Naive thymus-derived CD4-positive, alpha-beta T cell (primary cell): ENCODE results near the gene SLC33A1. TPM values are rescaled to one million over a fixed set of nuclear protein-coding genes. Genes with fewer than 3 reads are reported as not detected.
"Not testable (repeated sequence)": the region's sequence is repeated elsewhere in the genome, so short reads cannot be mapped to it uniquely, and the experiment has no call there.

ENCODE experiments used
- ATAC-seq: fragments of 150-1000 bp; cut with Tn5 transposase; 2 replicates; pipeline ENCODE4 v1.10.0; 2021; ENCODE audit warnings: mild to moderate bottlenecking, moderate library complexity
- CTCF ChIA-PET: fragments of 350-600 bp; sonication (Branson Sonifier 250); formaldehyde crosslinking; loops from one replicate; lab custom pipeline; 2021; ENCODE audit warnings: antibody characterized with exemption; lab: Charles Lee
- POLR2A ChIA-PET: fragments of 350-600 bp; sonication (Branson Sonifier 250); formaldehyde crosslinking; loops from one replicate; lab custom pipeline; 2021; ENCODE audit warnings: antibody characterized with exemption, inconsistent platforms; lab: Charles Lee
- DNase-seq, 9 donors: peaks; one replicate each; pipeline versions ENCODE4 v3.0.0 to v3.0.0-alpha.2; 2020 to 2022; ENCODE audit warnings: mixed read lengths in 1 of 9
- H3K27ac ChIP-seq: one replicate; pipeline ENCODE4 v1.7.0; 2013; ENCODE audit warnings: mild to moderate bottlenecking, low read depth, low read length, moderate library complexity
- H3K27me3 ChIP-seq, 2 donors: one replicate each; pipeline ENCODE4 v1.7.0; 2013; ENCODE audit warnings: low read length in 2 of 2, mild to moderate bottlenecking in 2 of 2, moderate library complexity in 2 of 2; ENCODE audit not compliant: control insufficient read depth in 2 of 2, insufficient read depth in 2 of 2
- H3K36me3 ChIP-seq, 3 experiments: 1 replicate in 2 of 3; 2 replicates in 1 of 3; pipeline ENCODE4 v1.7.0; 2013; ENCODE audit warnings: low read length in 3 of 3, mild to moderate bottlenecking in 3 of 3, moderate library complexity in 1 of 3; ENCODE audit not compliant: insufficient read depth in 3 of 3, control insufficient read depth in 2 of 3
- H3K4me1 ChIP-seq, 2 donors: one replicate each; pipeline ENCODE4 v1.7.0; 2013; ENCODE audit warnings: low read length in 2 of 2, mild to moderate bottlenecking in 2 of 2, moderate library complexity in 1 of 2; ENCODE audit not compliant: control insufficient read depth in 2 of 2, insufficient read depth in 2 of 2
- H3K4me3 ChIP-seq: 2 replicates; pipeline ENCODE4 v1.7.0; 2013; ENCODE audit warnings: mild to moderate bottlenecking, low read length
- H3K9me3 ChIP-seq, 3 experiments: 1 replicate in 2 of 3; 2 replicates in 1 of 3; pipeline ENCODE4 v1.7.0; 2013; ENCODE audit warnings: low read length in 3 of 3; ENCODE audit not compliant: control insufficient read depth in 2 of 3
- H3K27ac Mint-ChIP-seq, 9 donors: one replicate each; pipeline ENCODE4 v1.8.0; 2020 to 2022; ENCODE audit warnings: mixed read lengths in 9 of 9, mild to moderate bottlenecking in 8 of 9, moderate library complexity in 5 of 9, inconsistent platforms in 2 of 9
- H3K27me3 Mint-ChIP-seq, 5 donors: one replicate each; pipeline ENCODE4 v1.8.0; 2021 to 2022; ENCODE audit warnings: mixed read lengths in 5 of 5, mild to moderate bottlenecking in 1 of 5
- H3K36me3 Mint-ChIP-seq, 5 donors: one replicate each; pipeline ENCODE4 v1.8.0; 2020 to 2022; ENCODE audit warnings: mixed read lengths in 5 of 5, mild to moderate bottlenecking in 3 of 5, inconsistent platforms in 1 of 5
- H3K4me1 Mint-ChIP-seq, 7 donors: one replicate each; pipeline ENCODE4 v1.8.0; 2020 to 2022; ENCODE audit warnings: mixed read lengths in 7 of 7, mild to moderate bottlenecking in 3 of 7, inconsistent platforms in 1 of 7
- H3K4me3 Mint-ChIP-seq, 10 donors: one replicate each; pipeline ENCODE4 v1.8.0; 2020 to 2022; ENCODE audit warnings: mild to moderate bottlenecking in 10 of 10, mixed read lengths in 10 of 10, moderate library complexity in 6 of 10, inconsistent platforms in 2 of 10
- H3K9me3 Mint-ChIP-seq, 11 donors: one replicate each; pipeline ENCODE4 v1.8.0; 2020 to 2022; ENCODE audit warnings: mixed read lengths in 11 of 11, mild to moderate bottlenecking in 4 of 11, inconsistent platforms in 1 of 11, moderate library complexity in 1 of 11
- intact Hi-C, 2 donors: fragments of 100-400 bp; cut with micrococcal nuclease; formaldehyde crosslinking; loops; one replicate each; pipeline ENCODE4 v1.15.1; 2023
- polyA plus RNA-seq, 2 donors: library from polyadenylated mRNA; unstranded; fragments of 300-500 nt; fragmentation: Illumina TruSeq; gene quantifications; one replicate each; pipeline ENCODE4 v1.2.3, GENCODE V29; 2021
- total RNA-seq, 6 experiments: library from RNA in 5 of 6; stranded (reverse) in 5 of 6; gene quantifications; 1 replicate in 5 of 6; 2 replicates in 1 of 6; pipeline ENCODE4 v1.2.3 and lab custom pipeline; 2021 to 2026

Gene SLC33A1
- total and polyA plus RNA-seq, 7 experiments from 2014 or later = 9.4 to 40.8 (median 21.3) TPM

DNA sequence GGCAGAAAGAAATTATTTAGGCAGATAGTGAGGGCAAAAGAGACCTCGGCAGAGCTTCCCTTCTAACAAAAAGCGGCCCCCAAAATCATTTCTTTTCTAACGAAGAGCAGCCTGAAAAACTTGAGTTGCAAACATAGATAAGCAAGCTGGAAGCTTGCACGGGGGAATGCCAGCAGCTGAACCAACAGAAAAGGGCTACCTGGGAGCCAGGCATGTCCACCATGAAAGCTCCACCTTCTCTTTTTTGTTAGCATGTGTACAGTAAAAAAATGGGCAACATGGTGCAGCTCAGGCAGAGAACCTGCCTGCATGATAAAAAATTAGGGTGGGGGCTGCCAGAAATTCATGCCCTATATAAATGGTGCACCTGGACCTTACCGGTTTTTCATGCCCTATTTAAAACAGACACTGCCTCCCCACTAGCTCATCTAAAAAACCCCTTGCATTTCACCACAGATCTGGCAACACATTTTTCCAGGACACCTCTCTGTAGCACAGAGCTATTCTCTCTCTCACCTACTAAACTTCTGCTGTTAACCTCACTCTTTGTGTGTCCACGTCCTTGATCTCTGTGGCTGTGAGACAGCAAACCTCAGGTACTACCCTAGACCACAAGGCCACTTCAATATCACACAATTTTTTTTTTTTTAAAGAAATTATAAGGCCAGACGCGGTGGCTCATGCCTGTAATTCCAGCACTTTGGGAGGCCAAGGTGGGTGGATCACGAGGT lies 18.7 kb downstream of the SLC33A1 start:
- H3K4me1 Mint-ChIP-seq = peaks cover 0 to 25% (median 5%) of the 10 kb centered on the region in 7 donors
- H3K27ac ChIP-seq = no peak overlapping the region
- H3K36me3 Mint-ChIP-seq = peaks cover 0 to 24% (median 12%) of the 10 kb centered on the region in 5 donors
- H3K36me3 ChIP-seq = no peaks in the 10 kb centered on the region
- H3K27me3 Mint-ChIP-seq = no peaks in the 10 kb centered on the region
- ChIA-PET CTCF (interaction anchor here (0.7 kb wide), 1 partner anchor 936 kb away, joined by 8 read pairs; no protein-coding TSS in a partner anchor), POLR2A (no interaction called here)
- H3K4me3 ChIP-seq = no peak overlapping the region
- intact Hi-C loops = no loop called here
- no peaks in the 10 kb centered on the region for H3K4me1 ChIP-seq
- H3K9me3 ChIP-seq = no peaks in the 10 kb centered on the region
- H3K9me3 Mint-ChIP-seq = peaks cover 0 to 1% (median 0%) of the 10 kb centered on the region in 11 donors
- peak overlapping the region in 1 of 10 donors; percentile 3 for H3K4me3 Mint-ChIP-seq
- H3K27ac Mint-ChIP-seq = no peak overlapping the region
- peak; percentile 38 for ATAC-seq
- no peak for DNase-seq
- H3K27me3 ChIP-seq = no peaks in the 10 kb centered on the region

DNA sequence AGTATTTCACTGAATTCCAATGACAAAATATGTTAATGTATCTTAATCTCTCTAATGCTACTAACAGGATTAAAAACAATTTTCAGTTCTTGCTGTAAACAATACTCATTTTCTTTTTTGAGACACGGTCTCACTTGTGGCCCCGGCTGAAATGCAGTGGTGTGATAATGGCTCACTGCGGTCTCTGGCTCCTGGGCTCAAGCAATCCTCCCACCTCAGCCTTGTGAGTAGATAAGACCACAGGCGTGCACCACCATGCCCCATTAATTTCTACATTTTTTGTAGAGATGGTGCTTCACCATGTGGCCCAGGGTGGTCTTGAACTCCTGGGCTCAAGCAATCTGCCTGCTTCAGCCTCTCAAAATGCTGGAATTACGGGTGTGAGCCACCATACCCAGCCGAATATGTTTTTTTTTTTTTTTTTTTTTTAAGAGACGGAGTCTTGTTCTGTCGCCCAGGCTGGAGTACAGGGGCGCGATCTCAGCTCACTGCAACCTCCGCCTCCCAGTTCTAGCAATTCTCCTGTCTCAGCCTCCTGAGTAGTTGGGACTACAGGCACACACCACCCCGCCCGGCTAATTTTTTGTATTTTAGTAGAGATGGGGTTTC lies 25.6 kb downstream of the SLC33A1 start:
- H3K4me3 ChIP-seq, H3K9me3 ChIP-seq, H3K27me3 Mint-ChIP-seq, ATAC-seq, H3K4me1 ChIP-seq, H3K27ac ChIP-seq, H3K27me3 ChIP-seq, H3K36me3 ChIP-seq, H3K4me3 Mint-ChIP-seq, H3K27ac Mint-ChIP-seq, POLR2A ChIA-PET, H3K9me3 Mint-ChIP-seq, intact Hi-C loops, DNase-seq, H3K4me1 Mint-ChIP-seq: not testable (repeated sequence)
- CTCF ChIA-PET = interaction anchor here (0.9 kb wide), 1 partner anchor 23 kb away, joined by 3 read pairs; the partner anchor contains the start of gene C3orf33
- peaks cover 0 to 20% (median 0%) of the 10 kb centered on the region in 5 donors for H3K36me3 Mint-ChIP-seq

DNA sequence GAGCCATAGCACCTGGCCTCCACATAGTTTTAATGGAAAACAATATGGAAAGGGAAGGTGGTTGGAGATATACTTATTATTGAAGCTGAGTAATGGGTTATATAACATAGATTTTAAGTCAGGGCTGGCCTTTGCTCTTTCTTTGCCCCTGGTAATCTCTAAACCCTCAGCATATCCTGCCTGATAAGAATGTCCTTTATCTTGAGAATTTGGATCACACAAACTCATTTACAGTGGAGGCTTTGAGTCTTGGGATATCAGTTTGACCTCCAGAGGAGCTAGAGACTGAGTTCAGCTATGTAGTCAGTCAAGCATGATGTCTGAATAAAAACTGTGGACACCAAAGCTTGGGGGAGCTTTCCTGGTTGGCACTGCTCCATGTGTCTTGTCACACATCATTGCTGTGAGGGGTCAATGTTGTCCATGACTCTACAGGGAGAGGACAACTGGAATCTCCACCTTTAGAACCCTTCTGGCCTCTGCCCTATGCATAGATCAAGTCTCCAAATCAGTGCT lies 39.1 kb downstream of the SLC33A1 start:
- no peaks in the 10 kb centered on the region for H3K4me1 ChIP-seq
- intact Hi-C loops = no loop called here
- Mint-ChIP-seq H3K4me3 (no peak overlapping the region), H3K9me3 (no peaks in the 10 kb centered on the region), H3K27ac (no peak overlapping the region), H3K36me3 (peaks cover 0 to 4% (median 2%) of the 10 kb centered on the region in 5 donors), H3K4me1 (no peaks in the 10 kb centered on the region), H3K27me3 (peaks cover 4 to 17% (median 8%) of the 10 kb centered on the region in 5 donors)
- no peaks in the 10 kb centered on the region for H3K36me3 ChIP-seq
- H3K4me3 ChIP-seq = no peak overlapping the region
- DNase-seq = no peak
- H3K9me3 ChIP-seq = no peaks in the 10 kb centered on the region
- POLR2A ChIA-PET = no interaction called here
- no peak overlapping the region for H3K27ac ChIP-seq
- no peak for ATAC-seq
- CTCF ChIA-PET = interaction anchor here (2.1 kb wide), 1 partner anchor 9 kb away, joined by 11 read pairs; the partner anchor contains the start of gene C3orf33
- H3K27me3 ChIP-seq = no peaks in the 10 kb centered on the region

DNA sequence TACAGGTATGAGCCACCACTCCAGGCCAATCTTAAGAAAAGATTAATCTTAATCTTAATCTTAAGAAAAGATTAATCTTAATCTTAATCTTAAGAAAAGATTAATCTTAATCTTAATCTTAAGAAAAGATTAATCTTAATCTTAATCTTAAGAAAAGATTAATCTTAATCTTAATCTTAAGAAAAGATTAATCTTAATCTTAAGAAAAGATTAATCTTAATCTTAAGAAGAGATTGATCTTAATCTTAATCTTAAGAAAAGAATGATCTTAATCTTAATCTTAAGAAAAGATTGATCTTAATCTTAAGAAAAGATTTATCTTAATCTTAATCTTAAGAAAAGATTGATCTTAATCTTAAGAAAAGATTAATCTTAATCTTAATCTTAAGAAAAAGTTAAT lies 41.0 kb downstream of the SLC33A1 start:
- CTCF ChIA-PET, H3K27ac Mint-ChIP-seq, H3K36me3 ChIP-seq, DNase-seq, H3K36me3 Mint-ChIP-seq, POLR2A ChIA-PET, ATAC-seq, H3K27ac ChIP-seq, H3K9me3 ChIP-seq, H3K27me3 ChIP-seq, H3K4me3 ChIP-seq, H3K4me1 ChIP-seq, H3K4me3 Mint-ChIP-seq, H3K9me3 Mint-ChIP-seq, intact Hi-C loops, H3K4me1 Mint-ChIP-seq: not testable (repeated sequence)
- peaks cover 10 to 17% (median 14%) of the 10 kb centered on the region in 5 donors for H3K27me3 Mint-ChIP-seq

DNA sequence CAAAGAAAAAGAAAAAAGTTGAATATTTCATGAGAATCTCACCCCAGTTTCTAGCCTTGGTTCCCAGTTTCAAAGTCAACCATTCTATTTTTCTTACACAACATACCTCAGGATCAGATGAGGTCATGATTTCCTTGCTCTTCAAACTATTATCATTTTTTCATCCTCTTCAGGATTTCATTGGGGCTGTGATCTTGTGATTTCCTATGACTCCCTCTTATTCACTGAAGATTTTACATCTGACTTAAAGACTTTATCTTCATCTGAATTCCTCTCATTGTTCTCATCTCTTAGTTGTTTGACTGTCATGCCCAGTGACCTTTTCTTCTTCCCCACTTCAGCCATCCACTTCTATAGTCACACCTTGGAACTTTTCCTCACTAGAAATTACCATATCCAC lies 45.0 kb downstream of the SLC33A1 start:
- Mint-ChIP-seq H3K27ac (no peak overlapping the region), H3K27me3 (peaks cover 10 to 19% (median 14%) of the 10 kb centered on the region in 5 donors), H3K4me3 (no peak overlapping the region), H3K4me1 (peaks cover 7 to 17% (median 12%) of the 10 kb centered on the region in 7 donors), H3K36me3 (no peaks in the 10 kb centered on the region), H3K9me3 (no peaks in the 10 kb centered on the region)
- no peaks in the 10 kb centered on the region for H3K9me3 ChIP-seq
- H3K27ac ChIP-seq = no peak overlapping the region
- CTCF ChIA-PET = no interaction called here
- H3K4me1 ChIP-seq = no peaks in the 10 kb centered on the region
- H3K36me3 ChIP-seq = no peaks in the 10 kb centered on the region
- POLR2A ChIA-PET = no interaction called here
- intact Hi-C loops = loop anchor here (5.0 to 10.0 kb wide), 5 partner anchors 67 to 1484 kb away; partner anchors contain the start of genes DHX36 (in 1 of the 2) and TIPARP (in 1 of the 2)
- no peaks in the 10 kb centered on the region for H3K27me3 ChIP-seq
- H3K4me3 ChIP-seq = no peak overlapping the region
- ATAC-seq (no peak), DNase-seq (no peak)

DNA sequence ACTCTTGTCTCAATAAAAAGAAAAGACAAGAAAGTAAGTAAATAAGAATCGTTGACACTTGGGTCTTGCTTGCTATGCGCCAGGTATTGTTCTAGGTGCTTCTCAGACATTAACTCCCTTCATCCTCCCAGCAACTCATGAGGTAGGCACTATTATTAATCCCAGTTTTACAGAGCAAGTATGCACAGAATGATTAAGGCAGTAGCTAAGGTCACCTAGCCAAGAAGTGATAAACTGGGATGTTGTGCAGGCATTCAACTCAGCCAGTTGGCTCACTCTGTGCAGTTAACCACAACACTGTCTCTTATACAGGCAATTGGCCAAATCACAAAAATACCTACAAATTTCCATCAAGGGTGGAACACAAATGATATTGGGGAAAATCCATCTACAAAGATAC lies 46.4 kb downstream of the SLC33A1 start:
- H3K4me3 ChIP-seq = no peak overlapping the region
- H3K27ac ChIP-seq = no peak overlapping the region
- POLR2A ChIA-PET = no interaction called here
- Mint-ChIP-seq H3K36me3 (peaks cover 0 to 5% (median 3%) of the 10 kb centered on the region in 5 donors), H3K4me1 (peaks cover 8 to 18% (median 12%) of the 10 kb centered on the region in 7 donors), H3K27ac (peak overlapping the region in 1 of 9 donors; percentile 6), H3K9me3 (no peaks in the 10 kb centered on the region), H3K4me3 (peak overlapping the region in 1 of 10 donors; percentile 38), H3K27me3 (peaks cover 10 to 19% (median 14%) of the 10 kb centered on the region in 5 donors)
- H3K36me3 ChIP-seq = peaks cover 0 to 3% (median 0%) of the 10 kb centered on the region in 3 experiments
- DNase-seq (no peak), ATAC-seq (no peak)
- intact Hi-C loops = loop anchor here (2.0 to 10.0 kb wide), 6 partner anchors 19 to 1483 kb away; partner anchors contain the start of genes DHX36 (in 1 of the 2) and TIPARP (in 1 of the 2)
- H3K27me3 ChIP-seq = no peaks in the 10 kb centered on the region
- no peaks in the 10 kb centered on the region for H3K9me3 ChIP-seq
- CTCF ChIA-PET = no interaction called here
- H3K4me1 ChIP-seq = no peaks in the 10 kb centered on the region
